GM18505 (cell line): Measurements from ENCODE around the gene SERPINE2.

Experiments used
- ATAC-seq: cut with Tn5 transposase; IDR thresholded peaks from one replicate; pipeline ENCODE4 v1.9.1; 2021; ENCODE audit not compliant: unreplicated experiment
- POLR2A ChIP-seq: IDR thresholded peaks from 4 replicates; pipeline ENCODE4 v1.6.1; 2011; ENCODE audit warnings: borderline replicate concordance; ENCODE audit not compliant: insufficient read depth, insufficient read length; ENCODE audit errors: extremely low read depth

Gene SERPINE2

GRCh38 chr2:223930103-223930976, 108.7 kb downstream of the SERPINE2 start:
- ATAC-seq: no peak
- TF ChIP-seq POLR2A: no peak

- no peak for TF ChIP-seq POLR2A
- no peak for ATAC-seq
These were observed 109.4 kb downstream of the SERPINE2 start for GRCh38 chr2:223929571-223930102.

GRCh38 chr2:223928113-223929006, 110.7 kb downstream of the SERPINE2 start:
- no peak for ATAC-seq
- no peak for TF ChIP-seq POLR2A

GRCh38 chr2:223925106-223925505, 114.0 kb downstream of the SERPINE2 start:
- no peak for ATAC-seq
- TF ChIP-seq POLR2A: no peak
